GM18867 (cell line): ENCODE measurements around the gene ANKRD13A.
"Not testable (repeated sequence)": the region's sequence is repeated elsewhere in the genome, so short reads cannot be mapped to it uniquely, and the experiment has no call there.

ENCODE experiments used
- ATAC-seq: cut with Tn5 transposase; IDR thresholded peaks from one replicate; pipeline ENCODE4 v1.9.1; 2021; ENCODE audit warnings: mild to moderate bottlenecking, moderate library complexity; ENCODE audit not compliant: unreplicated experiment

The ANKRD13A gene

GRCh38 chr12:110074089-110074488 lies 74.9 kb downstream of the ANKRD13A start:
- no peak for ATAC-seq

GRCh38 chr12:110075880-110076279 lies 76.7 kb downstream of the ANKRD13A start:
- ATAC-seq = no peak

GRCh38 chr12:110077800-110078199 lies 78.6 kb downstream of the ANKRD13A start:
- no peak for ATAC-seq

GRCh38 chr12:110079477-110080400 lies 80.5 kb downstream of the ANKRD13A start:
- peak; percentile 77 for ATAC-seq

GRCh38 chr12:110080410-110080809 lies 81.2 kb downstream of the ANKRD13A start:
- ATAC-seq = no peak

GRCh38 chr12:110084314-110085015 lies 85.2 kb downstream of the ANKRD13A start:
- ATAC-seq = no peak

GRCh38 chr12:110088216-110088615 lies 89.0 kb downstream of the ANKRD13A start:
- not testable (repeated sequence) for ATAC-seq

- ATAC-seq = no peak
Measured at GRCh38 chr12:110088936-110089335, 89.7 kb downstream of the ANKRD13A start.
